Sigmoid colon (tissue), 7 donors: ENCODE measurements around the gene ATF7IP. TPM values are rescaled to one million over a fixed set of nuclear protein-coding genes. Genes with fewer than 3 reads are reported as not detected.

Experiments
- DNase-seq: peaks from one replicate; pipeline ENCODE4 v3.0.0-alpha.2; 2019
- H3K27ac ChIP-seq, 4 donors: fragments of 200-600 bp; sonication (generic); one replicate each; pipeline ENCODE4 v1.5.1; 2016 to 2019; ENCODE audit warnings: mild to moderate bottlenecking in 1 of 4
- H3K27me3 ChIP-seq, 3 donors: fragments of 200-600 bp; sonication (generic); one replicate each; pipeline ENCODE4 v1.5.1; 2019; ENCODE audit warnings: mild to moderate bottlenecking in 1 of 3
- H3K36me3 ChIP-seq, 4 donors: fragments of 200-600 bp; sonication (generic); one replicate each; pipeline ENCODE4 v1.5.1; 2016 to 2019
- H3K4me1 ChIP-seq, 4 donors: fragments of 200-600 bp; sonication (generic); one replicate each; pipeline ENCODE4 v1.5.1; 2017 to 2019
- H3K4me3 ChIP-seq, 4 donors: fragments of 200-600 bp; sonication (generic); one replicate each; pipeline ENCODE4 v1.5.1; 2017 to 2019; ENCODE audit warnings: mild to moderate bottlenecking in 2 of 4, moderate library complexity in 1 of 4
- H3K9me3 ChIP-seq, 4 donors: fragments of 200-600 bp in 3 of 4; sonication (generic) in 3 of 4; one replicate each; pipeline versions ENCODE4 v1.5.1 to v1.6.1; 2013 to 2019
- CTCF ChIP-seq, 4 experiments: fragments of 450-650 bp in 3 of 4; fragments of 200-600 bp in 1 of 4; IDR thresholded peaks; one replicate each; pipeline ENCODE4 v1.5.1; 2016 to 2019; ENCODE audit warnings: antibody characterized with exemption in 4 of 4, mild to moderate bottlenecking in 3 of 4, moderate library complexity in 2 of 4
- EP300 ChIP-seq, 4 donors: sonication (generic); formaldehyde crosslinking; IDR thresholded peaks; one replicate each; pipeline ENCODE4 v1.6.1; 2017; ENCODE audit warnings: antibody characterized with exemption in 4 of 4
- POLR2A ChIP-seq, 2 donors: fragments of 450-650 bp; IDR thresholded peaks; one replicate each; pipeline ENCODE4 v1.6.1; 2016; ENCODE audit warnings: antibody characterized with exemption in 2 of 2, mild to moderate bottlenecking in 2 of 2, moderate library complexity in 2 of 2
- POLR2AphosphoS5 ChIP-seq, 4 donors: sonication (generic); formaldehyde crosslinking; IDR thresholded peaks; one replicate each; pipeline ENCODE4 v1.6.1; 2017; ENCODE audit warnings: antibody characterized with exemption in 4 of 4
- WGBS, 2 donors: extraction: QIAGEN DNeasy Blood & Tissue Kit; methylation state at CpG; one replicate each; pipeline ENCODE4 v1.1.7; 2013; 5-methylcytosine and 5-hydroxymethylcytosine counted together
- intact Hi-C: fragments of 100-400 bp; cut with DNase I; formaldehyde crosslinking; loops from one replicate; pipeline ENCODE4 v1.15.1; 2023
- polyA plus RNA-seq, 3 donors: library from polyadenylated mRNA; stranded (reverse); fragments of 200-250 nt; gene quantifications; one replicate each; pipeline ENCODE4 v1.2.3, GENCODE V29; 2013
- total RNA-seq, 4 donors: library from RNA; depleted of rRNA; stranded (reverse); fragments of >200 nt; gene quantifications; one replicate each; pipeline ENCODE4 v1.1.0, GENCODE V29; 2016
- donor health status: healthy with polysubstance abuse.
- donor health status: Bipolar disorder and iron deficiency.
- donor health status: healthy.

The ATF7IP gene
- total and polyA plus RNA-seq, 7 donors, result 3.0 to 58.4 (median 27.7) TPM

GRCh38 chr12:14390870-14391530 is 25.5 kb downstream of the ATF7IP start:
- WGBS, 2 donors, result 34 to 51% methylated on average over 3 of the region's 3 CpGs
- Histone ChIP-seq H3K36me3 (peaks cover 0 to 6% (median 0%) of the 10 kb centered on the region in 4 donors), H3K4me3 (no peak overlapping the region), H3K4me1 (peaks cover 0 to 60% (median 40%) of the 10 kb centered on the region in 4 donors), H3K27ac (peak overlapping the region; percentile 30 to 78 (median 49)), H3K9me3 (no peaks in the 10 kb centered on the region), H3K27me3 (no peaks in the 10 kb centered on the region)
- no peak for TF ChIP-seq EP300 (IDR thresholded peaks at IDR 0.05)
- no peak for TF ChIP-seq POLR2AphosphoS5 (IDR thresholded peaks at IDR 0.05)
- TF ChIP-seq CTCF (IDR thresholded peaks at IDR 0.05), result no peak
- no peak for TF ChIP-seq POLR2A (IDR thresholded peaks at IDR 0.05)
- DNase-seq, result no peak
- intact Hi-C loops, result no loop called here

GRCh38 chr12:14393751-14394150 is 28.3 kb downstream of the ATF7IP start:
- TF ChIP-seq POLR2AphosphoS5 (IDR thresholded peaks at IDR 0.05) (no peak), EP300 (IDR thresholded peaks at IDR 0.05) (no peak), POLR2A (IDR thresholded peaks at IDR 0.05) (no peak), CTCF (IDR thresholded peaks at IDR 0.05) (no peak)
- Histone ChIP-seq H3K4me1 (peaks cover 0 to 62% (median 43%) of the 10 kb centered on the region in 4 donors), H3K9me3 (peaks cover 0 to under 1% (median under 1%) of the 10 kb centered on the region in 4 donors), H3K27me3 (no peaks in the 10 kb centered on the region), H3K36me3 (peaks cover 0 to 6% (median 0%) of the 10 kb centered on the region in 4 donors), H3K27ac (peak overlapping the region; percentile 64 to 80 (median 73)), H3K4me3 (no peak overlapping the region)
- intact Hi-C loops, result no loop called here
- DNase-seq, result no peak
- 63 to 75% methylated on average over 1 of the region's 1 CpG for WGBS, 2 donors

GRCh38 chr12:14394317-14395073 is 29.0 kb downstream of the ATF7IP start:
- peaks cover 0 to 6% (median 0%) of the 10 kb centered on the region in 4 donors for H3K36me3 ChIP-seq
- peaks cover 0 to 62% (median 43%) of the 10 kb centered on the region in 4 donors for H3K4me1 ChIP-seq
- intact Hi-C loops, result no loop called here
- no peaks in the 10 kb centered on the region for H3K27me3 ChIP-seq
- peak overlapping the region in 3 of 4 donors; percentile 3 to 23 (median 11) for H3K4me3 ChIP-seq
- no peak for DNase-seq
- H3K27ac ChIP-seq, result peak overlapping the region; percentile 64 to 80 (median 73)
- H3K9me3 ChIP-seq, result peaks cover 0 to 8% (median 3%) of the 10 kb centered on the region in 4 donors
- 11 to 14% methylated on average over 3 of the region's 3 CpGs for WGBS, 2 donors
- peak in 1 of 4 donors; percentile 53 for TF ChIP-seq EP300 (IDR thresholded peaks at IDR 0.05)
- no peak for TF ChIP-seq POLR2A (IDR thresholded peaks at IDR 0.05)
- TF ChIP-seq CTCF (IDR thresholded peaks at IDR 0.05), result peak in 2 of 4 experiments; percentile 4 to 23
- peak; percentile 55 to 84 (median 80) for TF ChIP-seq POLR2AphosphoS5 (IDR thresholded peaks at IDR 0.05)

GRCh38 chr12:14395074-14395778 is 29.7 kb downstream of the ATF7IP start:
- TF ChIP-seq EP300 (IDR thresholded peaks at IDR 0.05), result no peak
- WGBS, 2 donors, result 50 to 69% methylated on average over 3 of the region's 3 CpGs

More at GRCh38 chr12:14395074-14395778, 29.7 kb downstream of the ATF7IP start:
- intact Hi-C loops, result no loop called here
- Histone ChIP-seq H3K27ac (peak overlapping the region; percentile 64 to 80 (median 73)), H3K36me3 (no peaks in the 10 kb centered on the region), H3K4me1 (peaks cover 0 to 57% (median 43%) of the 10 kb centered on the region in 4 donors), H3K9me3 (peaks cover 0 to 10% (median 3%) of the 10 kb centered on the region in 4 donors), H3K27me3 (no peaks in the 10 kb centered on the region), H3K4me3 (peak overlapping the region in 3 of 4 donors; percentile 3 to 23 (median 11))
- DNase-seq, result no peak
